ENCODE measurements around the gene TAF4. TPM values are rescaled to one million over a fixed set of nuclear protein-coding genes. Genes with fewer than 3 reads are reported as not detected.
A peak's percentile ranks its signal among the peaks of the same experiment; 100 is the strongest.

The TAF4 gene
- total and polyA plus RNA-seq, 2 donors from 2014 or later = 3.7 to 18.4 TPM

- Histone ChIP-seq H3K4me3 (ENCODE audit: low read length in 3 of 3) (no peak overlapping the region), H3K27me3 (ENCODE audit: control insufficient read depth, insufficient read depth, low read length) (no peaks in the 10 kb centered on the region), H3K36me3 (ENCODE audit: control insufficient read depth in 2 of 3, insufficient read depth in 3 of 3, low read length in 3 of 3) (no peaks in the 10 kb centered on the region), H3K4me1 (ENCODE audit: control insufficient read depth in 2 of 3, insufficient read depth in 2 of 3, low read depth in 1 of 3, low read length in 3 of 3) (no peaks in the 10 kb centered on the region), H3K9ac (ENCODE audit: low read length in 3 of 3) (no peak overlapping the region), H3K9me3 (ENCODE audit: control insufficient read depth in 2 of 3, insufficient read depth in 1 of 3, low read length in 3 of 3) (no peaks in the 10 kb centered on the region), H3K27ac (ENCODE audit: low read depth in 2 of 2, low read length in 2 of 2) (no peak overlapping the region)
- intact Hi-C loops (cut with DNase I) = no loop called here
- TF ChIP-seq CTCF (IDR thresholded peaks at IDR 0.05; ENCODE audit: borderline replicate concordance, extremely low read depth, insufficient read depth) = no peak
- DNase-seq = peak in 1 of 5 donors; percentile 43
- no peak for FAIRE-seq
Measured at GRCh38 chr20:61933481-61933950, 132.2 kb downstream of the TAF4 start.

GRCh38 chr20:61932711-61933480 is 132.8 kb downstream of the TAF4 start:
- intact Hi-C loops (cut with DNase I) = no loop called here
- peak in 1 of 5 donors; percentile 67 for DNase-seq
- H3K9ac ChIP-seq (ENCODE audit: low read length in 3 of 3) = no peak overlapping the region
- no peak for TF ChIP-seq CTCF (IDR thresholded peaks at IDR 0.05; ENCODE audit: borderline replicate concordance, extremely low read depth, insufficient read depth)
- no peak for FAIRE-seq
- no peaks in the 10 kb centered on the region for H3K27me3 ChIP-seq (ENCODE audit: control insufficient read depth, insufficient read depth, low read length)
- no peaks in the 10 kb centered on the region for H3K36me3 ChIP-seq (ENCODE audit: control insufficient read depth in 2 of 3, insufficient read depth in 3 of 3, low read length in 3 of 3)
- no peaks in the 10 kb centered on the region for H3K9me3 ChIP-seq (ENCODE audit: control insufficient read depth in 2 of 3, insufficient read depth in 1 of 3, low read length in 3 of 3)
- no peak overlapping the region for H3K4me3 ChIP-seq (ENCODE audit: low read length in 3 of 3)
- no peaks in the 10 kb centered on the region for H3K4me1 ChIP-seq (ENCODE audit: control insufficient read depth in 2 of 3, insufficient read depth in 2 of 3, low read depth in 1 of 3, low read length in 3 of 3)
- no peak overlapping the region for H3K27ac ChIP-seq (ENCODE audit: low read depth in 2 of 2, low read length in 2 of 2)

GRCh38 chr20:61932199-61932592 is 133.5 kb downstream of the TAF4 start:
- DNase-seq = peak in 1 of 5 donors; percentile 51
- Histone ChIP-seq H3K9ac (ENCODE audit: low read length in 3 of 3) (no peak overlapping the region), H3K27ac (ENCODE audit: low read depth in 2 of 2, low read length in 2 of 2) (no peak overlapping the region), H3K36me3 (ENCODE audit: control insufficient read depth in 2 of 3, insufficient read depth in 3 of 3, low read length in 3 of 3) (no peaks in the 10 kb centered on the region), H3K9me3 (ENCODE audit: control insufficient read depth in 2 of 3, insufficient read depth in 1 of 3, low read length in 3 of 3) (no peaks in the 10 kb centered on the region), H3K4me1 (ENCODE audit: control insufficient read depth in 2 of 3, insufficient read depth in 2 of 3, low read depth in 1 of 3, low read length in 3 of 3) (no peaks in the 10 kb centered on the region), H3K27me3 (ENCODE audit: control insufficient read depth, insufficient read depth, low read length) (no peaks in the 10 kb centered on the region), H3K4me3 (ENCODE audit: low read length in 3 of 3) (no peak overlapping the region)
- intact Hi-C loops (cut with DNase I) = no loop called here
- no peak for TF ChIP-seq CTCF (IDR thresholded peaks at IDR 0.05; ENCODE audit: borderline replicate concordance, extremely low read depth, insufficient read depth)
- no peak for FAIRE-seq

Data from kidney (tissue), 14 donors.